Naive thymus-derived CD4-positive, alpha-beta T cell (primary cell): Measurements from ENCODE around the gene GPR183. TPM values are rescaled to one million over a fixed set of nuclear protein-coding genes. Genes with fewer than 3 reads are reported as not detected.

Experiments used
- ATAC-seq: fragments of 150-1000 bp; cut with Tn5 transposase; 2 replicates; pipeline ENCODE4 v1.10.0; 2021; ENCODE audit warnings: mild to moderate bottlenecking, moderate library complexity
- CTCF ChIA-PET: fragments of 350-600 bp; sonication (Branson Sonifier 250); formaldehyde crosslinking; loops from one replicate; lab custom pipeline; 2021; ENCODE audit warnings: antibody characterized with exemption; lab: Charles Lee
- POLR2A ChIA-PET: fragments of 350-600 bp; sonication (Branson Sonifier 250); formaldehyde crosslinking; loops from one replicate; lab custom pipeline; 2021; ENCODE audit warnings: antibody characterized with exemption, inconsistent platforms; lab: Charles Lee
- DNase-seq, 9 donors: peaks; one replicate each; pipeline versions ENCODE4 v3.0.0 to v3.0.0-alpha.2; 2020 to 2022; ENCODE audit warnings: mixed read lengths in 1 of 9
- H3K27ac ChIP-seq: one replicate; pipeline ENCODE4 v1.7.0; 2013; ENCODE audit warnings: mild to moderate bottlenecking, low read depth, low read length, moderate library complexity
- H3K27me3 ChIP-seq, 2 donors: one replicate each; pipeline ENCODE4 v1.7.0; 2013; ENCODE audit warnings: low read length in 2 of 2, mild to moderate bottlenecking in 2 of 2, moderate library complexity in 2 of 2; ENCODE audit not compliant: control insufficient read depth in 2 of 2, insufficient read depth in 2 of 2
- H3K36me3 ChIP-seq, 3 experiments: 1 replicate in 2 of 3; 2 replicates in 1 of 3; pipeline ENCODE4 v1.7.0; 2013; ENCODE audit warnings: low read length in 3 of 3, mild to moderate bottlenecking in 3 of 3, moderate library complexity in 1 of 3; ENCODE audit not compliant: insufficient read depth in 3 of 3, control insufficient read depth in 2 of 3
- H3K4me1 ChIP-seq, 2 donors: one replicate each; pipeline ENCODE4 v1.7.0; 2013; ENCODE audit warnings: low read length in 2 of 2, mild to moderate bottlenecking in 2 of 2, moderate library complexity in 1 of 2; ENCODE audit not compliant: control insufficient read depth in 2 of 2, insufficient read depth in 2 of 2
- H3K4me3 ChIP-seq: 2 replicates; pipeline ENCODE4 v1.7.0; 2013; ENCODE audit warnings: mild to moderate bottlenecking, low read length
- H3K9me3 ChIP-seq, 3 experiments: 1 replicate in 2 of 3; 2 replicates in 1 of 3; pipeline ENCODE4 v1.7.0; 2013; ENCODE audit warnings: low read length in 3 of 3; ENCODE audit not compliant: control insufficient read depth in 2 of 3
- H3K27ac Mint-ChIP-seq, 9 donors: one replicate each; pipeline ENCODE4 v1.8.0; 2020 to 2022; ENCODE audit warnings: mixed read lengths in 9 of 9, mild to moderate bottlenecking in 8 of 9, moderate library complexity in 5 of 9, inconsistent platforms in 2 of 9
- H3K27me3 Mint-ChIP-seq, 5 donors: one replicate each; pipeline ENCODE4 v1.8.0; 2021 to 2022; ENCODE audit warnings: mixed read lengths in 5 of 5, mild to moderate bottlenecking in 1 of 5
- H3K36me3 Mint-ChIP-seq, 5 donors: one replicate each; pipeline ENCODE4 v1.8.0; 2020 to 2022; ENCODE audit warnings: mixed read lengths in 5 of 5, mild to moderate bottlenecking in 3 of 5, inconsistent platforms in 1 of 5
- H3K4me1 Mint-ChIP-seq, 7 donors: one replicate each; pipeline ENCODE4 v1.8.0; 2020 to 2022; ENCODE audit warnings: mixed read lengths in 7 of 7, mild to moderate bottlenecking in 3 of 7, inconsistent platforms in 1 of 7
- H3K4me3 Mint-ChIP-seq, 10 donors: one replicate each; pipeline ENCODE4 v1.8.0; 2020 to 2022; ENCODE audit warnings: mild to moderate bottlenecking in 10 of 10, mixed read lengths in 10 of 10, moderate library complexity in 6 of 10, inconsistent platforms in 2 of 10
- H3K9me3 Mint-ChIP-seq, 11 donors: one replicate each; pipeline ENCODE4 v1.8.0; 2020 to 2022; ENCODE audit warnings: mixed read lengths in 11 of 11, mild to moderate bottlenecking in 4 of 11, inconsistent platforms in 1 of 11, moderate library complexity in 1 of 11
- intact Hi-C, 2 donors: fragments of 100-400 bp; cut with micrococcal nuclease; formaldehyde crosslinking; loops; one replicate each; pipeline ENCODE4 v1.15.1; 2023
- polyA plus RNA-seq, 2 donors: library from polyadenylated mRNA; unstranded; fragments of 300-500 nt; fragmentation: Illumina TruSeq; gene quantifications; one replicate each; pipeline ENCODE4 v1.2.3, GENCODE V29; 2021
- total RNA-seq, 6 experiments: library from RNA in 5 of 6; stranded (reverse) in 5 of 6; gene quantifications; 1 replicate in 5 of 6; 2 replicates in 1 of 6; pipeline ENCODE4 v1.2.3 and lab custom pipeline; 2021 to 2026

GPR183 gene
- total and polyA plus RNA-seq, 7 experiments from 2014 or later = 26.8 to 241 (median 216) TPM

DNA sequence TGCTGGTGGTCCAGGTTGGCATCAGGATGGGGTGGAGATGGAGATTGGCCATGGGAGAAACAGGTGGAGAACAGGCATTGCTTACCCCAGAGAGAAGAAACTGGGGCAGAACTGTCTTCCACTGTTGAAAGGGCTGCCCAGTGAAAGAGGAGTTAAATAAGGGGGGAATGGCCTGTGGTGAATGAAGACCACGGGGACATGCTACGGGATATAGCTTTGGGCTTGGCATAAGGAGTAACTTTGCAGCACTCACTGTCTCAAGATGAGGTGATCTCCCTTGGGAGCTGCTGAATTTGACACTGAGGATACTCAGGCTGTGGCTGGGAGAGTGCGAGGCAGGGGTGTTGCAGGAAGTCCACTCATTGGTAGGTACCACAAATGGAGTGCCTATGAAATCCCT, 38.4 kb downstream of the GPR183 start:
- H3K27ac Mint-ChIP-seq = peak overlapping the region in 8 of 9 donors; percentile 14 to 76 (median 66)

DNA sequence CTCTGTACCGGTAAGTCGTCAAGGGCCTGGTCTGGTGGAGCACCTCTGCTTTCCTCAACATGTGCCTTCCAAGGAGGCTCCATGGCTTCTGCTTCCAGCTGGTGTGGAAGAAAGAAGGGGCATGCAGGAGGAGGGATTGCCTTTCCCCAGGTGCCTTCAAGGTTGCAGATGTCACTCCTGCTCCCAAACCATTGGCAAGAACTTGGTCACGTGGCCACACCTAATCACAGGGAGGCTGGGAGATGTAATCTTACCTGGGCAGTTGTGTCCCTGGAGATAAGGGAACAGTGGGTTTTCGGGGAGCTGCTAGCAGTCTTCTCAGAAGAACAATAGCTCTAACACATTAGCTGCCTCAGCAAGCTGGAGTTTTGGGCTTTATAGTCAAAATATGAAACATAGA, 39.3 kb downstream of the GPR183 start:
- Mint-ChIP-seq H3K9me3 (peaks cover 0 to 6% (median 2%) of the 10 kb centered on the region in 11 donors), H3K4me3 (no peak overlapping the region), H3K36me3 (peaks cover 4 to 24% (median 11%) of the 10 kb centered on the region in 5 donors), H3K27ac (peak overlapping the region in 5 of 9 donors; percentile 4 to 75 (median 71)), H3K4me1 (peaks cover 31 to 74% (median 65%) of the 10 kb centered on the region in 7 donors), H3K27me3 (no peaks in the 10 kb centered on the region)
- ChIA-PET POLR2A (interaction anchor here (0.7 to 7.4 kb wide), 12 partner anchors 12 to 149 kb away, joined by 3 to 94 read pairs (median 4); partner anchors contain the start of gene GPR183), CTCF (interaction anchor here (0.6 to 10.8 kb wide), 13 partner anchors 10 to 169 kb away, joined by 3 to 258 read pairs (median 15); partner anchors contain the start of genes GPR18 and UBAC2)
- intact Hi-C loops = loop anchor here (2.0 to 10.0 kb wide), 8 partner anchors 39 to 1247 kb away; partner anchors contain the start of genes GPR183 (in 1 of the 2) and PCCA (in 1 of the 2)
- Histone ChIP-seq H3K4me1 (peaks cover 43 to 53% of the 10 kb centered on the region in 2 donors), H3K27ac (peak overlapping the region; percentile 24), H3K4me3 (no peak overlapping the region), H3K36me3 (peaks cover 0 to 10% (median 3%) of the 10 kb centered on the region in 3 experiments), H3K9me3 (peaks cover 0 to 7% (median 0%) of the 10 kb centered on the region in 3 experiments), H3K27me3 (no peaks in the 10 kb centered on the region)
- ATAC-seq = no peak
- no peak for DNase-seq

More for the DNA sequence above, 38.4 kb downstream of the GPR183 start:
- CTCF ChIA-PET = interaction anchor here (0.6 to 10.8 kb wide), 37 partner anchors 10 to 966 kb away, joined by 3 to 258 read pairs (median 5); partner anchors contain the start of genes GPR18, GPR183 and UBAC2
- DNase-seq = no peak
- Mint-ChIP-seq H3K9me3 (peaks cover 0 to 6% (median 3%) of the 10 kb centered on the region in 11 donors), H3K36me3 (peaks cover 4 to 32% (median 15%) of the 10 kb centered on the region in 5 donors), H3K4me1 (peaks cover 34 to 74% (median 65%) of the 10 kb centered on the region in 7 donors), H3K4me3 (no peak overlapping the region), H3K27me3 (no peaks in the 10 kb centered on the region)
- ATAC-seq = no peak
- H3K27me3 ChIP-seq = no peaks in the 10 kb centered on the region
- POLR2A ChIA-PET = interaction anchor here (0.6 to 7.4 kb wide), 25 partner anchors 11 to 166 kb away, joined by 3 to 94 read pairs (median 5); partner anchors contain the start of genes GPR183 and UBAC2
- peaks cover 38 to 54% of the 10 kb centered on the region in 2 donors for H3K4me1 ChIP-seq
- H3K27ac ChIP-seq = peak overlapping the region; percentile 24
- intact Hi-C loops = loop anchor here (1.0 to 10.0 kb wide), 18 partner anchors 38 to 1246 kb away; partner anchors contain the start of genes GPR183 (in 1 of the 2) and PCCA (in 1 of the 2)
- H3K36me3 ChIP-seq = peaks cover 0 to 10% (median 3%) of the 10 kb centered on the region in 3 experiments
- H3K9me3 ChIP-seq = peaks cover 0 to 7% (median 0%) of the 10 kb centered on the region in 3 experiments
- H3K4me3 ChIP-seq = no peak overlapping the region

DNA sequence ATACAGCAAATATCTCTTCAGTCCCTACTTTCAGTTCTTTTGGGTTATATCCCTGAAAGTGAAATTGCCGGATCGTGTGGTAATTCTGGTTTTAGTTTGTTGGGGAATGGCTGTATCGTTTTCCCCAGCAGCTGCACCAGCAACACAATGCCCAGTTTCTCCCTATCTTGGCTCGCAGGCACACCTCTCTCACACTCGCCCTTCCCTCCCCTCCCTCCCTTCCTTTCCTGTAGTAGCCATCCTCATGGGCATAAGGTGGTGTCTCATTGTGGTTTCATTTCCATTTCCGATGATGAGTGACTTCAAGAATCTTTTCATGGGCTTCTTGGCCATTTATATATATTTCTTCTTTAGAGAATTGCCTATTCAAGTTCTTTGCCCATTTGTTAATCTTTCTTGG, 40.4 kb downstream of the GPR183 start:
- no peaks in the 10 kb centered on the region for H3K27me3 Mint-ChIP-seq
- H3K27ac Mint-ChIP-seq = peak overlapping the region in 5 of 9 donors; percentile 15 to 75 (median 17)
- no peak for ATAC-seq
- peaks cover 31 to 71% (median 61%) of the 10 kb centered on the region in 7 donors for H3K4me1 Mint-ChIP-seq
- CTCF ChIA-PET = interaction anchor here (0.7 to 10.8 kb wide), 22 partner anchors 9 to 398 kb away, joined by 3 to 258 read pairs (median 6); partner anchors contain the start of gene UBAC2
- POLR2A ChIA-PET = interaction anchor here (0.6 to 7.4 kb wide), 12 partner anchors 9 to 178 kb away, joined by 3 to 105 read pairs (median 5); partner anchors contain the start of genes GPR183 and UBAC2
- Histone ChIP-seq H3K4me3 (no peak overlapping the region), H3K9me3 (no peaks in the 10 kb centered on the region), H3K4me1 (peaks cover 43% of the 10 kb centered on the region in 2 donors), H3K27me3 (no peaks in the 10 kb centered on the region), H3K27ac (no peak overlapping the region), H3K36me3 (peaks cover 0 to 6% (median 3%) of the 10 kb centered on the region in 3 experiments)
- intact Hi-C loops = loop anchor here (1.0 to 10.0 kb wide), 9 partner anchors 9 to 1248 kb away; partner anchors contain the start of genes GPR18 (in 1 of the 2) and PCCA (in 1 of the 2)
- peaks cover 0 to 14% (median 0%) of the 10 kb centered on the region in 5 donors for H3K36me3 Mint-ChIP-seq
- no peak for DNase-seq
- no peaks in the 10 kb centered on the region for H3K9me3 Mint-ChIP-seq
- no peak overlapping the region for H3K4me3 Mint-ChIP-seq

DNA sequence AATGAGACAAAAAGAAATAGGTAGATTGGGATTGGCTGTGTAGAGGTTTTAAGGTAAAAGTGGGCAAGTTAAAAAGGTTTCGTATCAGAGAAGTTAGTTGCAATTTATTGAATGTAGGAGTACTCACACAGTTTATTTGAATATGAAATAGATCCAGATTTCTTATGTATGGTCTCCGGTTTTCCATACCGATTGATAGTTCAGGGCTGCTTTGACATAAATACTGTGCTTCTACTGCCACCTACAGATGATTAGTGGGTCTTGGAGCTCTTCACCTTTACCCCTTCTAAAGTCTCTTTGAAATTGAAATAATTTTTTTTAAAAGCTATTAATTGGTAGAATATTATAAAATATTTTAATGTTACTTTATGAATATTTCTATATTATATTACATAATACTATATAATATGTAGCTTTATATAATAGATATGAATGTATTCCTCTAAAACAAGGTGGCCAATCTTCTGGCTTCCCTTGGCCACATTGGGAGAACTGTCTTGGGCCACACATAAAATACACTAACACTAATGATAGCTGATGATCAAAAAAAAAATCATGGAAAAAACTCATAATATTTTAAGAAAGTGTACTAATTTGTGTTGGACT, 41.3 kb downstream of the GPR183 start:
- Histone ChIP-seq H3K27ac (peak overlapping the region; percentile 48), H3K4me1 (peaks cover 34 to 46% of the 10 kb centered on the region in 2 donors), H3K9me3 (no peaks in the 10 kb centered on the region), H3K36me3 (peaks cover 0 to 6% (median 3%) of the 10 kb centered on the region in 3 experiments), H3K27me3 (no peaks in the 10 kb centered on the region), H3K4me3 (no peak overlapping the region)
- Mint-ChIP-seq H3K4me3 (peak overlapping the region in 7 of 10 donors; percentile 30 to 66 (median 51)), H3K27ac (peak overlapping the region in 8 of 9 donors; percentile 76 to 95 (median 92)), H3K9me3 (no peaks in the 10 kb centered on the region), H3K36me3 (peaks cover 0 to 11% (median 0%) of the 10 kb centered on the region in 5 donors), H3K4me1 (peaks cover 30 to 71% (median 61%) of the 10 kb centered on the region in 7 donors), H3K27me3 (no peaks in the 10 kb centered on the region)
- DNase-seq = peak in 7 of 9 donors; percentile 45 to 70 (median 66)
- ChIA-PET POLR2A (interaction anchor here (0.6 to 7.4 kb wide), 24 partner anchors 10 to 230 kb away, joined by 3 to 105 read pairs (median 4); partner anchors contain the start of genes GPR183 and UBAC2), CTCF (interaction anchor here (0.6 to 10.8 kb wide), 41 partner anchors 9 to 397 kb away, joined by 3 to 258 read pairs (median 5); partner anchors contain the start of genes TM9SF2 and UBAC2)
- intact Hi-C loops = loop anchor here (1.0 to 10.0 kb wide), 10 partner anchors 8 to 1249 kb away; partner anchors contain the start of genes GPR18 (in 1 of the 2) and PCCA (in 1 of the 2)
- peak; percentile 71 for ATAC-seq

DNA sequence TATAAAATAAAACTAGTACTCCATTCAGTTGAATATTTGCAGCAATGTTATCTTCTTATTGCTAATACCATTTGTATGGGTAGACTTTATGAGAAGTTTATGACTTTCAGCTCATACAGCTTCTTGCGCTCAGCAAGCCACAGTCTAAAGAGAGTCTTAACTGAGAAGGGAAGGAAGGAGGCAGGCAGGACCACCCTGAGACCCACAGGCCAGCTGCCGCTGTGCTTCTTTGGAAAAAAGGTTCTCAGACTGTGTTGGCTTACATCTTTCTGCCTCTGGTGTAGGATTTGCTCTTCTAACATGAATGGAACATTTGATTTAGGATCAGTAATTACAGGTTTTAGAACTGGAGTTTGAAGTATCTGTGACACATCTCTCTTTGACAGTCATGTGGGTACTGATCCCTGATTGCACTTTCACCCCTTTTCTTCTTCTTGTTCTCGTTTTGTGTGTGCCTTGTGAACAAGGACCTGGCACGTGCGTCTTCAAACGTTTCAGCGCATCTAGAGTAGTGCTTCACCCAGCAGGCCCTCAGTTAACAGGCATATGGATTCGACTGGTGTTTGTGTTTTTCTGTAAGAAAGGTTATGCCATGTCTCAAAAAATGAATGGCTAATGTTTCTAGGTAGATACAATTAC, 41.9 kb downstream of the GPR183 start:
- Histone ChIP-seq H3K36me3 (peaks cover 0 to 6% (median 3%) of the 10 kb centered on the region in 3 experiments), H3K27ac (peak overlapping the region; percentile 48), H3K9me3 (no peaks in the 10 kb centered on the region), H3K4me3 (no peak overlapping the region), H3K27me3 (no peaks in the 10 kb centered on the region), H3K4me1 (peaks cover 28 to 45% of the 10 kb centered on the region in 2 donors)
- H3K27ac Mint-ChIP-seq = peak overlapping the region in 8 of 9 donors; percentile 76 to 95 (median 92)
- ChIA-PET POLR2A (interaction anchor here (0.6 to 4.2 kb wide), 16 partner anchors 11 to 724 kb away, joined by 3 to 105 read pairs (median 3); partner anchors contain the start of gene UBAC2), CTCF (interaction anchor here (0.7 to 10.8 kb wide), 28 partner anchors 11 to 400 kb away, joined by 3 to 258 read pairs (median 6); partner anchors contain the start of gene UBAC2)
- DNase-seq = no peak
- intact Hi-C loops = loop anchor here (1.0 to 10.0 kb wide), 7 partner anchors 47 to 1250 kb away; partner anchors contain the start of gene PCCA (in 1 of the 2)
- no peak for ATAC-seq
- H3K9me3 Mint-ChIP-seq = no peaks in the 10 kb centered on the region
- peaks cover 27 to 71% (median 59%) of the 10 kb centered on the region in 7 donors for H3K4me1 Mint-ChIP-seq
- peaks cover 0 to 8% (median 2%) of the 10 kb centered on the region in 5 donors for H3K36me3 Mint-ChIP-seq
- H3K4me3 Mint-ChIP-seq = peak overlapping the region in 7 of 10 donors; percentile 30 to 66 (median 51)
- no peaks in the 10 kb centered on the region for H3K27me3 Mint-ChIP-seq
